HL-60/S4 treated with retinoic acid at 250 ng/mL for 4 days and 3 days (cell line): ENCODE results near the gene HHAT.
"Not testable (repeated sequence)": the region's sequence is repeated elsewhere in the genome, so short reads cannot be mapped to it uniquely, and the experiment has no call there.

ENCODE experiments used
- in situ Hi-C: fragments of 300-500 bp; cut with MboI; formaldehyde crosslinking; loops from 2 replicates; pipeline ENCODE4 v1.7.0; 2022; ENCODE audit warnings: low sequenced_read_pairs

HHAT gene

GRCh38 chr1:210627755-210628154 is 299.1 kb downstream of the HHAT start:
- in situ Hi-C loops = no loop called here

DNA sequence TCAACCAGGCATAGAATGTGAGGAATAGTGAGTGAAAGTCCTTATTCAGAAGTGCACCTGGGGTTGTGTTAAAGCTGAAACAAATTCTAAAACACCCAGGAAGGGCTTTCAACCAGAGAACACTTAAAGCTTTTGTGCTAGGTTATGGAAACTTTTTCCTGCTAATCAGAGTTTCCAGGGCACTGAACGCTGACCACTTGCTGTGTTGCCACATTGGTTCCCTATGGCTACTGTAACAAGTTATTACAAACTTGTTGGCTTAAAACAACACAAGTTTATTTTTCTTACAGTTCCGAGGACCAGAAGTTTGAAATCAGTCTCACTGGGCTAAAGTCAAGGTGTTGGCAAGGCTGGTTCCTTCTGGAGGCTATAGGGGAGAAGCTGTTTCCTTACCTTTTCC is 300.6 kb downstream of the HHAT start:
- in situ Hi-C loops = no loop called here

DNA sequence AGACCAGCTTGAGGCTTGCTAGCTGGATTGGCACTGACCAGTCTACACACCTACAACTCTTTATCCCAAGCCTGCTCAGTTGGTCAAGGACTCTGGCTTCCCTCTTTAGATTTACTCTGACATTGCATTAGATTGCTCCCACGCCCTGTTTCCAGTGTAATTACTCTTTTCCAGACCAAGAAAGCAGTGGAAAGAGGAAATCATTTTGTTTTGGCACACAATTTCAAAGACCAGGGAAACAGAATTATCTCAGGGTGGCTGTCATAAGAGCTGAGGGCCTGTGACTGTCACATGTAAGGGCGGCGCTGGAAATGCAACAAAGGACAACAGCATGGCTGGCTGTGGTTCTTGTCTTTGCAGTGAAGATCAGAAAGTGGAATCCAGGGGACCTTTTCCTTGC is 302.7 kb downstream of the HHAT start:
- in situ Hi-C loops = no loop called here

- in situ Hi-C loops = no loop called here
Measured at GRCh38 chr1:210633140-210633539, 304.4 kb downstream of the HHAT start.

- in situ Hi-C loops = no loop called here
Measured at GRCh38 chr1:210633636-210634035, 304.9 kb downstream of the HHAT start.

- in situ Hi-C loops = no loop called here
Measured at GRCh38 chr1:210635108-210635507, 306.4 kb downstream of the HHAT start.

DNA sequence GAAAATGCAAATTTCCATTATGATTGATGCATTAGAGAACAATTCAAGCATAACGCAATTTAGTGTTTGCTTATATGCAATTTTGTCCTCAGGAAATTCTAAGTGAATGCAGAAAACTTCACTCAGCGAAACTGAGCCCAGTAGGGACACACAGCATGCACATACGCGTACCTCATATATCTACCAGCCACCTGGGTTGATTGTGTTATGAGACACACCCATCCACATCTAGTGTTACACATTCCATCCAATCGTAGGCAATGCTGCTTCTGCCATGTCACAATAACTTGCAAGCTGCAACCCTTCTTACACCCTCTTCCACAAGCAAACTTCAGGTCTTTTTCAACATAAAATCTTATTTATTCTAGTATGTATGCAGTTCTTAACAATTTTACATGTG is 312.9 kb downstream of the HHAT start:
- in situ Hi-C loops = no loop called here

- in situ Hi-C loops = no loop called here
Measured at GRCh38 chr1:210645582-210646257, 317.0 kb downstream of the HHAT start.

DNA sequence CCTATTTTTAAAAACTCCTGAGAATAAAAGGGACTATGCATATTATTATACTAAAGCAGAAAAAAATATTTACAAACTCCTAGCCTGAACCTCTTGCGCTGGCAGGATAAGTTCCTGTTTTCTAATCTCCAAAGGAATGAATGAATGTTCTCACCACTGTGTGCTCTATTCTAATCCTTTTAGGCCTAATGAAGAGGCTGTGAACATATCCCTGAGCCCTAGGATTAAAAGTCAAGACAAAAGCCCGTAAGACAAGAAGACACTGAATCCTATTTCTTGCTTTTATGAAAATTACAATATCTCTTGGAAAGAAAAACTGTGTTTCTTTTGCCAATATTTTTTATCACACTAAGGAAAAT is 317.5 kb downstream of the HHAT start:
- in situ Hi-C loops = no loop called here

DNA sequence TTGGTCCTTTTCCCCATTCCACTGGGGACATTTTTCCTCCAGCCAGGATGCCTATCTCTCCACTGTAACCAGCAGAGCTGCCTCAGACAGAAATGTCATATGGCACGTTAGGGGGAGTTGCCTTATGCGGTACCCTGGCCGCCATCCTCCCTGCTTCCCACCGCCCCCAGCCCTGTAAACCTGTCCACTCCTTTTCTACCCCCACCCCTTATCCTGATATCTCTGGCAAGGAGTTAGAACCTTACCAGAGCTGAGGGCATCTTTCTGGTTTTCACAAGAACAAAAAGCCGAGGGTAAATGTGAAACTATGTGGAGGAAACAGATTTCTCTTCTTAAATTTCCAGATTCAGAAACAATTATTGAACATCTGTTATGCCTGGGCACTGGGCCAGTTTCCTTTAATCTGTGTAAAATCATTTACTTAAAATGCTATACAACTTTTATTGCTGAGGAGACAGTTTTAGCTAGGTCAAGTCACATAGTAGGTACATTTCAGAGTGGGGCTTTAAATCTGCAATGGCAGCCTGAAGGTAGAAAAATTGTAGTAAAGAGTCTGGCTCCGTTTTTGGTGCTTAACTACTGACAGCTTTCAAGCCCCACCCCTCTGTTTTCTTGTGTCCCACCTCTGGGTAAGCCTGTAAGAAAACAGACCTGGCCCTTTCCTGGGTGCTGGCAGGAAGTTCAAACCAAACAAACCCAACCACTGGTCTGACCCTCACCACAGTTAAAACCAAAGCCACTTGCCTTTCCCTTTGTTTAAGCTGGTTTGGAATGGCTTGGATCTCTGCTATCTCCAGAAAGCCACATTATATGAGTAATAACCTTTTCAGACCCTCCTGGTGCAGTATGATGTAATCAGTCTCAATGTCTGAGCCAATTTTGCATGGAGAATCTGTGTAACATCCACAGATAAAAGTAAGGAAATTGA is 319.0 kb downstream of the HHAT start:
- in situ Hi-C loops = no loop called here

DNA sequence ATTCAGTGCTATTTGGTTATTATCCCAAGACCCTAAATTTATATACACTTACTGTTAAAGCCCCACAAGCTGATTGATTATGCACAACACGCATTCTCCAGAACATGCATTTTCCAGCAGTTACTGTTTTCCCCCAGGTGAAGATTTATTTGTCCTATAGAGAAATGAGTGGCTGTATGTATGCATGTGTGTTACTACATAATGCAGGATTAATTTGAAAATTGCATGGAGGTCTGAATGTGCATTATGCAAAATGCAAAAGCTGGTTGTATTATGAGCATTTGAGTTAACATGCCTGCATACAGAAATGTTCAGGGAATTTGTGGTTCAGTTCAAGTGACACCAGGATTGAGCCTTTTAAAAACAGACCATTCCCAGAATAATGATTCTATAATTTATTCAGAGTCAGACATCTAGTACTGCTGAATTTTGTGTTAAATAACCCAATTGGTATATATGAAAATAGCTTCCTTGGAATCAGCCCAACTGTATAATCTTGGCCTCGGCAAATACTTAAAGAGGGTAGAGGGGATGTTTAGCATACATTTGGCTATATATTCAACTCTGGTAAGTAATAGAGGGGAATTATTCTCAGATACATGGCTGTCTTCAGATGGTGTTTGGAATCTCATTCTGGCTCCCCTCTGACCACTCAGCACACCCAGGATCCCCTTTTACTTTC is 320.0 kb downstream of the HHAT start:
- in situ Hi-C loops = no loop called here

DNA sequence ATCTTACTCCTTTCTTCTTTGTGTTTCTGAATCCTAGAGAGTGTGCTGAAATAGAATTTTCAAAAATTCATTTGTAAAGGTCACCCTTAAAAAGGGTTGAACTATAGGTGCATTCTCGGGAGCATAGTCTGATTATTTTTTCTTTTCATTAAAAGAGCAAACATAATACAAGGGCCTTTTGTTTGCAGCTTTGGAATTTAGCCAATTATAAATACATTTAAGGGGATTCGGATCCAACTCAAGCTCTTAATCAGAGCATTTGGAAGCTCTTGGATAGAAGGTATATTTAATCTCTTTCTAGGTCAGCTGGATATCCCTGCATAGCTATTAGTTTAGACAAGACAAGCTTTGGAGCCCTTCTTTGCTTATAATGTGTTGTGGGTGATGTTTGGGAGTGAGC is 321.7 kb downstream of the HHAT start:
- in situ Hi-C loops = no loop called here

GRCh38 chr1:210652329-210652954 is 323.7 kb downstream of the HHAT start:
- in situ Hi-C loops = no loop called here

- in situ Hi-C loops = no loop called here
Measured at GRCh38 chr1:210653771-210654170, 325.1 kb downstream of the HHAT start.

GRCh38 chr1:210654176-210654981 is 325.7 kb downstream of the HHAT start:
- in situ Hi-C loops = no loop called here

DNA sequence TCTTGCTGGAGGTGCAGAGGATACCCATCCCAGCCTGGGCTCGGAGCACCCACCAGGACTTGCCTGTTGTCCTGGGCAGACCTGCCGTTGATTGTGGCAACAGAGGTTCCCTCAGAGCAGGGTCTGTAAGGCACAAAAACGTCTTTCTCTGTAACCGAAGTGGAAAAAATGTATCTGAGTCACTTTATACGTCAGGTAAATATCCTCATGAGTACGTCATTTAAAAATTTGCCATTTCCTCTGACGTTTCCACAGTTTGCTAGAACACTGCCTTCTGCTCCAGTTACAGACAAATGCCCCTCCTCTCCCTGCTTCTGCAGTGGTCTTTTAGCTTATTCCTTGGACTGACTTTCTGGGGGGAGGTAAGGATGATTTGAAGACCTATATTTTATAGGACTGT is 326.8 kb downstream of the HHAT start:
- in situ Hi-C loops = no loop called here

DNA sequence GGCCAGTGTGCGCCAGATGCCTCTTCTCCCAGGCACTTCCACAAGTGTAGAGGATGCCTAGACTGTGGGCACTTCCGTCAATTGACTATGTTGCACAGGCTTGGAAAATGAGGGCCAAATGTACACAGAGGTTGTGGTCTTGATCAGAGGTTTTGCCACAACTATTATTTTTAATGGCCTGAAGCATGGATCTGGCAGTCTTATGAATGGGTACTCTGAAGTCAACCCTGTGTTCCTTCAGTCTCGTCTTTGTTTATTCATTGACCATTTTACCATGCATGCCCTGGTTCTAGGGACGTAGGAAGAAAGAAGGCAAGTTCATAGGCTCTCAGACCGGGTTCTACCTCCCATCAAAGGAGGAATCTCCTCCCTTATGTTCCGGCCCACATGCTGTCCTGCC is 329.1 kb downstream of the HHAT start:
- in situ Hi-C loops = no loop called here

- in situ Hi-C loops = not testable (repeated sequence)
Measured at GRCh38 chr1:210661520-210661919, 332.8 kb downstream of the HHAT start.

DNA sequence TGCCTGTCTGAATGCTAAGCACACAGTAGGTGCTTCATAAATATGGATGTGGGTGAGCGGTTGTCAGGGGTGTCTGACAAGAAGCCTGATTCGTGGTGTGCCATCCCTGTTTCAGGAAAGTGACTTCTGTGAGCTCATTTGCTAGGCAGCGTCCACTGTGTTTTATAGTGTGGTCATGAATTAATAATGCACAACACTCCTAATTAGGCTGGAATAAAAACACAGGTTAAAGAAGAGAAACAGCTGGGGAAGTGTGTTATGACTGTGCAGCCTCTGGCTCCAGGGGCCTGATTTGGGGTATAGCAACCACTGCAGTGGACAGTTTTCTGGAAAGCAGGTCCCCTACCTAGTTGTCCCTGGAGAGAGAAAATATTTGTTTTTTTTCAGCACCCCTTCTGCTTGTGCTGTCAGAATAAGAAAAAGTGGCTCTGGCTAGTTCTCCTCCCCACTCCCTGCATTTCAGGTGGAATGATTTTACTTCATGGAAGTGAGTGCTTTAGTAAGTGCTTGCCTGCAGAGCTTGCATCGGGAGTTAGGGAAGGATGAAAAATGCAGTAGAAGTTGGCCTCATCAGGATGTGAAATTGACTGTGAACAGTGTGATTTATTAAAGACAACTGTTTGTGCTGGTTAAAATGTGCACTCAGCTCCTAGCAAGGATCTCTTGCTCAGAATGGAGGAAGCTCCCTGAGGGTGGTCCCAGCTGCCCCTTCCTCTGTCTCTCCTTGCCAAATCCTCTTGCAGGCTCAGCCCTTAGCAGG is 333.8 kb downstream of the HHAT start:
- in situ Hi-C loops = no loop called here
